ENCODE measurements around the gene C2orf76.

DNA sequence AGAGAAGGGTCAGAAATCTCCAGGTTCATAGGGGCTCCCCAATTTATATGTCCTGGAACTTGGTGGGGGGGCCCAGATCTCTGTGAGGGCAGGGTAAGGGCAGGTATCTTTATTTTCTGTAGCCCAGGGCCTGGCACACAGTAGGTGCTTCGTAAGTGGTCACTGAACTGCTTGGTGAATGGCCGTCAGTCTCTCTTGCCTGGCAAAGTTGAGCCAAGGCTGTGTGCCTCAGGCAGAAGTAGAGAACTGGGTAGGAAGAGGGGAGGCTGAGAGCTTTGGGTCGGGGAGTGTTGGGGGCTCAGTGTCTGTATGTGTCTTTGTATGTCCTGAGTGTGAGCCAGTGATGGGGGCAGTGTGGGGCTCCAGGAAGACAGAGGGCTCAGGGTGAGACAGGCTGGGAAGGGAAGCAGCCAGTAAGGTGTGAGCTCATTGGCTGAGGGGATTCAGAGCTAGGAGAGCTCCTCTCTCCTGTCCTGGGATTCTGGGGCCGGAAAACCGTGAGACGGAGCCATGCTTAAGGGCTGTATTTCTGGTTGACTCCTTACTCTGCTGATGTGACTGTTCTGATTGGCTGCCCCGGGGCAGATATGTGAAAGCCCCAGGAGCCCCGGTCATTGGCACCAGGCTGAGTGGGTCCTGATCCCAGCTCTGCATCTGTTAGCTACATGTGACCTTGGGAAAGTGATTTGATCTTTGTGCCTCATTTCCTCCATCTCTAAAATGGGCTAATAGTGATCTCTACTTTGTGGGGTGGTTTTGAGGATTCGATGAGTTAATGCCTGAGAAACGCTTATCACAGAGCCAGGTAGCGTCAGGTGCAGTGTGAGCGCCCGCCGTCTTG is 112.7 kb downstream of the C2orf76 start:
- no peak for TF ChIP-seq POLR2AphosphoS5 (IDR thresholded peaks at IDR 0.05; ENCODE audit: borderline replicate concordance, low read depth, low read length)
- no peak for TF ChIP-seq EZH2 (IDR thresholded peaks at IDR 0.05)
